Mesodermal cell (in vitro differentiated cells): Measurements from ENCODE around the gene TMEM238L.

ENCODE experiments used
- H3K27ac ChIP-seq: 2 replicates; pipeline ENCODE4 v1.7.0; 2013; ENCODE audit warnings: mild to moderate bottlenecking, low read depth, low read length, moderate library complexity; ENCODE audit not compliant: severe bottlenecking
- H3K36me3 ChIP-seq: 2 replicates; pipeline ENCODE4 v1.7.1; 2013; ENCODE audit warnings: mild to moderate bottlenecking, low read length, moderate library complexity; ENCODE audit not compliant: control insufficient read depth, insufficient read depth
- H3K4me1 ChIP-seq: one replicate; pipeline ENCODE4 v1.7.1; 2013; ENCODE audit warnings: mild to moderate bottlenecking, low read length; ENCODE audit not compliant: insufficient read depth, control insufficient read depth, poor library complexity, severe bottlenecking
- H3K4me3 ChIP-seq: 2 replicates; pipeline ENCODE4 v1.7.0; 2013; ENCODE audit warnings: low read length, control low read depth, mild to moderate bottlenecking; ENCODE audit not compliant: insufficient read depth, poor library complexity, severe bottlenecking; ENCODE audit errors: extremely low read depth
- H3K9me3 ChIP-seq: 2 replicates; pipeline ENCODE4 v1.7.1; 2013; ENCODE audit warnings: mild to moderate bottlenecking, low read length, moderate library complexity; ENCODE audit not compliant: control insufficient read depth
- WGBS, 2 experiments: methylation state at CpG; one replicate each; pipeline ENCODE4 v1.1.5; 2013; ENCODE audit warnings: missing lambda C conversion rate in 2 of 2; ENCODE audit not compliant: insufficient coverage in 2 of 2; 5-methylcytosine and 5-hydroxymethylcytosine counted together

TMEM238L gene

GRCh38 chr17:10831696-10832095 lies 27.8 kb upstream of the TMEM238L start:
- no peaks in the 10 kb centered on the region for H3K36me3 ChIP-seq
- no peak overlapping the region for H3K4me3 ChIP-seq
- WGBS, 2 experiments: 91 to 100% methylated on average over 3 to 5 of the region's 5 CpGs
- no peaks in the 10 kb centered on the region for H3K9me3 ChIP-seq
- no peaks in the 10 kb centered on the region for H3K4me1 ChIP-seq
- no peak overlapping the region for H3K27ac ChIP-seq

DNA sequence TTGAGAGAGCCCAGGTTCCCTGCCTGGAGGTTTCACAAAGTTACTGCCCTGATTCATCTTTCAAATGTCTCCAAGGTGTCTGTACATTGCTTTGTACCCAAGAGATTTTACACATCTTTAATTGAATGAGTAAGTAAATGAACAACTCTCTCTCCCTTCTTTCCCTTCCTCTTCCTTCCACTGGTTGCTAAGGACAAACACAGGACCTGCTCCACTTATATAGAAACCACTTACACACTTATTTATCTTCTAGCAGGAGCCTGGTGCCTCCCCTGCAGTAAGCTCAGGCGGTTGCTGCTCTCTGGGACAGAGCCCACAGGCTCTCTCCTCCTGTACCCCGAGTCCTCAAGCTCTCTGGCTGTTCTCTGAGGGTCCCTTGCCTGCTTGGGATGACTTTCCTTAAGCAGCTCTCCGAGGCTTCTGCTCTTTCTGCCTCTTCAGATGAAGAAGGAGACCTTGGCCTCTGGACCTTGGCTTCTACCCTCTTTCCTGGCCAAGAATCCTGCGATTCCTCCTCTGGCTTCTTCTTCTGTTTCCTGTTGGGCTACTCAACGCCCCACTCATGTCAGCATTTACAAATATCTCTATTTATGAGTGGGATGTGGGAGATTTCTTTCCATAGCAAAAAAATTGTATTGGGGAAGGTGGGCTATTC lies 24.1 kb upstream of the TMEM238L start:
- WGBS, 2 experiments: 78 to 91% methylated on average over 2 to 3 of the region's 5 CpGs

DNA sequence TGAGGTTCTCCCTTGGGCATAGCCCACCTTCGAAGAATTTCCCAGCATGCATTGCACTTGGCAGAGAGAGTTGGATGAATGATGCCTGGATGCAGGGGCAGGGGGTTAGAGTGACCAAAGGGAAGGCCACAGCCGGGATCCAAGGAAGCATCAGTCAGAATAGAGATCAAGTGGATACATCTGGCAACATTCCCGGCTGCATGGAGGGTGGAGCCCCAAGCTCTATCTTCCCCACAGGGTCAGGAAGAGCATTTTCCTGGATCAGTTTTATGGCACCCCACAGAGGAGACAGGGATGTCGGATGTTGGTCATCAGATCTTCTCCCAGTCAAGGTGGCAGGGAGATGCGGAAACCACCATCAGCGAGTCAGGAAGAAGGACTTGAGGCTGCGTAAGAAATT lies 21.0 kb upstream of the TMEM238L start:
- Histone ChIP-seq H3K4me3 (no peak overlapping the region), H3K27ac (no peak overlapping the region), H3K9me3 (no peaks in the 10 kb centered on the region), H3K36me3 (no peaks in the 10 kb centered on the region), H3K4me1 (no peaks in the 10 kb centered on the region)
- 90 to 92% methylated on average over 7 of the region's 7 CpGs for WGBS, 2 experiments

More for the DNA sequence above, 24.1 kb upstream of the TMEM238L start:
- H3K4me1 ChIP-seq: no peaks in the 10 kb centered on the region
- H3K36me3 ChIP-seq: no peaks in the 10 kb centered on the region
- H3K9me3 ChIP-seq: no peaks in the 10 kb centered on the region
- H3K27ac ChIP-seq: no peak overlapping the region
- no peak overlapping the region for H3K4me3 ChIP-seq

GRCh38 chr17:10821770-10822169 lies 17.9 kb upstream of the TMEM238L start:
- Histone ChIP-seq H3K9me3 (no peaks in the 10 kb centered on the region), H3K36me3 (no peaks in the 10 kb centered on the region), H3K4me1 (no peaks in the 10 kb centered on the region), H3K27ac (no peak overlapping the region), H3K4me3 (no peak overlapping the region)

DNA sequence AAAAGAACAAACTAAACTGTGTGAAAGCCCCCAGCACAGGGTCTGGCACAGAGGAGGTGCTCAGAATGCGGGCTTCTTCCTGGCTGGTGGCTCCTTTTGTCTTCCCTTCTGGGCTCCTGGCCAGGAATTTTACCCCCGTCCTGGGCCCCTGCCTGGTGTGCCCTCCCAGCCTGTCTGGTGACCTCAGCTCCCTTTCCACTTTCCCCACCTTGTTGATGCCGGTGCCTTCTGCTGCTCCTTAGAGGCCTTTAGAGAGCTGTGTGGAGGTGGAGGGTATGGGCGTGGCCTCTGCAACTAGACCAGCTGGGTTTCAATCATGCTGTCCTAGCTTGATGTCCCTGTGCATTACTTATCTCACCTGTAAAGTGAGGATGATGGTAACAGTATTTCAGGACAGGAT lies 17.2 kb upstream of the TMEM238L start:
- no peaks in the 10 kb centered on the region for H3K36me3 ChIP-seq
- no peaks in the 10 kb centered on the region for H3K4me1 ChIP-seq
- H3K27ac ChIP-seq: no peak overlapping the region
- 51 to 73% methylated on average over 2 to 3 of the region's 4 CpGs for WGBS, 2 experiments
- no peaks in the 10 kb centered on the region for H3K9me3 ChIP-seq
- no peak overlapping the region for H3K4me3 ChIP-seq

- Histone ChIP-seq H3K9me3 (no peaks in the 10 kb centered on the region), H3K4me3 (no peak overlapping the region), H3K27ac (no peak overlapping the region), H3K4me1 (no peaks in the 10 kb centered on the region), H3K36me3 (no peaks in the 10 kb centered on the region)
- WGBS, 2 experiments: 76 to 91% methylated on average over 4 of the region's 5 CpGs
Measured at GRCh38 chr17:10815319-10815718, 11.4 kb upstream of the TMEM238L start.

GRCh38 chr17:10814075-10814474 lies 10.2 kb upstream of the TMEM238L start:
- H3K4me1 ChIP-seq: no peaks in the 10 kb centered on the region
- H3K4me3 ChIP-seq: no peak overlapping the region
- no peaks in the 10 kb centered on the region for H3K36me3 ChIP-seq
- no peak overlapping the region for H3K27ac ChIP-seq
- no peaks in the 10 kb centered on the region for H3K9me3 ChIP-seq
- WGBS, 2 experiments: no CpG with 5 or more reads among the region's 1 CpG

DNA sequence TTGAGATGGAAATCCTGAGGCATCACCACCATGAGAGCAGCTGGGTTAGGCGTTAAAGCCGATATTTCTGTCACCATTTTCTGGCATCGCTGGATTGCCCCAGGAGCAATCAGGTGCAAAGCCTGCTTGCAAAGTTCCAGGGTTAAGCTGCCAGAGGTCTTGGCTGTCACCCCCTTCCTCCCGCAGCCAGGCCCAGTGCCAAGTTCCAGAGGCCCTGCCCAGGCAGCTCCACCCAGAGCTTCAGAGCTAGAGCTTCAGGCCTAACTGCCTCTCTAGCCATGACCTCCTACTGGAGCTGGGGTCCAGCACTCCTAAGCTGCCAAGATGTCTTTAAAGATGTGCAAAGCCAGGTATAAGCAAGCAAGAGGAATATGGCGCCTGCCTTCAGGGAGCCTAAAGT lies 8.8 kb upstream of the TMEM238L start:
- no peaks in the 10 kb centered on the region for H3K36me3 ChIP-seq
- H3K27ac ChIP-seq: no peak overlapping the region
- no peaks in the 10 kb centered on the region for H3K9me3 ChIP-seq
- no peaks in the 10 kb centered on the region for H3K4me1 ChIP-seq
- H3K4me3 ChIP-seq: no peak overlapping the region
- 95 to 96% methylated on average over 4 of the region's 5 CpGs for WGBS, 2 experiments

DNA sequence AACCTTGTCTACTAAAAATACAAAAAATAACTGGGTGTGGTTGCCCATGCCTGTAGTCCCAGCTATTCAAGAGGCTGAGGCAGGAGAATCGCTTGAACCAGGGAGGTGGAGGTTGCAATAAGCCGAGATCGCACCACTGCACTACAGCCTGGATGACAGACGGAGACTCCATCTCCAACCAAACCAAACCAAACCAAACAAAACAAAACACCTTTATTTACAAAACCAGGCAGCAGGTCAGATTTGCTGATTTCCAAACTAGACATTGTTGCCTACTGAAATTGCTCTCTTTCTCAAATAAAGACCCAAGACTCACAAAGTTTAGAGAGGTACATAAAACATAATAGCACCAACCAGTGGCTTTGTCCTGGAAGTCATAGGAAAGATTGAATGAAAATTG lies 5.7 kb upstream of the TMEM238L start:
- Histone ChIP-seq H3K4me1 (no peaks in the 10 kb centered on the region), H3K36me3 (no peaks in the 10 kb centered on the region), H3K4me3 (no peak overlapping the region), H3K9me3 (no peaks in the 10 kb centered on the region), H3K27ac (no peak overlapping the region)
- 85 to 94% methylated on average over 2 to 4 of the region's 4 CpGs for WGBS, 2 experiments

- Histone ChIP-seq H3K9me3 (no peaks in the 10 kb centered on the region), H3K4me3 (no peak overlapping the region), H3K36me3 (no peaks in the 10 kb centered on the region), H3K27ac (no peak overlapping the region), H3K4me1 (no peaks in the 10 kb centered on the region)
- 75 to 79% methylated on average over 6 to 7 of the region's 7 CpGs for WGBS, 2 experiments
Measured at GRCh38 chr17:10807704-10808128, 3.8 kb upstream of the TMEM238L start.

DNA sequence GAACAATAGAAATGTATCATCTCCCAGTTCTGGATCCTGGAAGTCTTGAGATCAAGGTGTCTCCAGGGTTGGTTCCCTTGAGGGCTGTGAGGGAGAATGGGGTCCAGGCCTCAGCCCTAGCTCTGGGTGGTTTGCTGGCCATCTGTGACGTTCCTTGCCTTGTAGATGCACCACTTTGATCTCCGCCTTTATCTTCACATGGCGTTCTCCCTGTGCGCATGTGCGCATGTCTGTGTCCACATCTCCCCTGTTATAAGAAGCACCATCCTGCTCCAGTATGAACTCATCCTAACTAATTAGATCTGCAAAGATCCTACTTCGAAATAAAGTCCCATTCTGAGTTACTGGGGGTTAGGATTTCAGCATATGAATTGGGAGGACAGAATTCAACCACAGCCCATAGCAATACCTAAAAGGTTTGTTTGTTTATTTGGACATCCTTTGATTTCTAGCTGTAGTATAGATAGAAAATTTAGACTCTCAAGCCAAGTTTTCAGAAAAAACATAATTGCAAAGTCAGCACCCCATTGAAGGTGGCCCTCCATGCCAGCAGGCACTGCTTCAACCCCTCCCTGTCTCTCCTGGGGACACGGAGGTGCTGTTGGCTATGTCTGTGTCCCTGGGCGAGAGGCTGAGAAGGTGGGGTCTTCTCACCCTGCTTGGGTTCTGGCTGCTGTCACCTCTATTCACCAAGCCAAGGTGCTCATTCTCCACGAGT lies 2.8 kb upstream of the TMEM238L start:
- WGBS, 2 experiments: 88 to 93% methylated on average over 5 to 7 of the region's 9 CpGs
- no peaks in the 10 kb centered on the region for H3K36me3 ChIP-seq
- H3K27ac ChIP-seq: no peak overlapping the region
- H3K4me3 ChIP-seq: no peak overlapping the region
- no peaks in the 10 kb centered on the region for H3K4me1 ChIP-seq
- H3K9me3 ChIP-seq: no peaks in the 10 kb centered on the region
